Stomach (tissue), 4 donors: Measurements from ENCODE around the gene RGS19.

Experiments used
- CTCF ChIP-seq, 7 experiments: fragments of 450-650 bp in 4 of 7; fragments of 200-600 bp in 3 of 7; sonication (generic) in 3 of 7; IDR thresholded peaks; one replicate each; pipeline ENCODE4 v1.5.1; 2016 to 2019; ENCODE audit warnings: antibody characterized with exemption in 7 of 7, control low read depth in 2 of 7, mild to moderate bottlenecking in 1 of 7
- EP300 ChIP-seq: sonication (generic); formaldehyde crosslinking; IDR thresholded peaks from one replicate; pipeline ENCODE4 v1.6.1; 2017; ENCODE audit warnings: antibody characterized with exemption
- POLR2A ChIP-seq, 4 donors: fragments of 450-650 bp; IDR thresholded peaks; one replicate each; pipeline ENCODE4 v1.6.1; 2016; ENCODE audit warnings: antibody characterized with exemption in 4 of 4, control low read depth in 2 of 4, mild to moderate bottlenecking in 1 of 4, moderate library complexity in 1 of 4
- POLR2AphosphoS5 ChIP-seq, 3 donors: sonication (generic); formaldehyde crosslinking; IDR thresholded peaks; one replicate each; pipeline ENCODE4 v1.6.1; 2016; ENCODE audit warnings: antibody characterized with exemption in 3 of 3

- TF ChIP-seq CTCF (IDR thresholded peaks at IDR 0.05) (no peak), EP300 (no peak), POLR2A (IDR thresholded peaks at IDR 0.05) (no peak), POLR2AphosphoS5 (IDR thresholded peaks at IDR 0.05) (no peak)
These were observed 28.3 kb downstream of the RGS19 start for GRCh38 chr20:64051033-64051452.
